GM18502 (cell line): Measurements from ENCODE around the gene C2CD4B.

Source experiments
- ATAC-seq: cut with Tn5 transposase; IDR thresholded peaks from one replicate; pipeline ENCODE4 v1.9.1; 2021; ENCODE audit warnings: mild to moderate bottlenecking; ENCODE audit not compliant: unreplicated experiment, poor library complexity

The C2CD4B gene

DNA sequence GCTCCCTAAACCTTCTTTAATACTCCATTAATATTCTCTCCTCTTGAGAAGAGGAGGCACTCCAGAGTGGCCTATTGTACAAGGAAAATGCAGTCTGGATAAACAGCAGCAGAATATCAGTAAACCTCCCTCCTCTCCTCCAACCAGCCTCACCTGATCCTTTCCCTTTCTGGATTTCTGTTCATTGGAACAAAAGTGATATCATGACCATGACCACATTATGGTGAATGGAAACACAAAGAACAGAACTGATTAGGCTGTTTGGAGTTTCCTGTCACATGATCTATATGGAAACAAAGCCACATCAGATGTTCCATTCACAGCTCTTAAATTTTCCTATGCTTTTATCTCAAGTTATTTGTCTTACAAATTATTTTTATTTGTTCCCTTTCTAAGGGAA lies 14.6 kb downstream of the C2CD4B start:
- no peak for ATAC-seq

DNA sequence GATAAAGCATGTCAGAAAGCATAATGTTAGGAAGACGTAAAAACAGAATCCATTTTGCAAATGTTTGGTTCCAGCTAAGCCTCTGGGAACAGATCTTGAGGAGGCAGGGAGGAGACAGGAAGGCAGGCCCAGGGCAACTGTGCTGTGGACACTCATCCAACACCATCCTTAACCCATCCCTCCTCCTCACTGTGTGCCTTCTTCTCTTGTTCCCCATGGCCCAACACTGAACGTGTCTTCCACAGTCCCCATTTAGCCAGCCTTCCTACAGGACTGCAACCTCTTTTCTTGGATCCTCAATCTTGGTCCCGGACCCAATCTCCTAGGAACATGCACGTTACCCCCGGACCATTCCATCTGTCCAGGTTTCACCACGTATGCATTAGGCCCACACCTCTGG lies 15.4 kb downstream of the C2CD4B start:
- ATAC-seq, result no peak

DNA sequence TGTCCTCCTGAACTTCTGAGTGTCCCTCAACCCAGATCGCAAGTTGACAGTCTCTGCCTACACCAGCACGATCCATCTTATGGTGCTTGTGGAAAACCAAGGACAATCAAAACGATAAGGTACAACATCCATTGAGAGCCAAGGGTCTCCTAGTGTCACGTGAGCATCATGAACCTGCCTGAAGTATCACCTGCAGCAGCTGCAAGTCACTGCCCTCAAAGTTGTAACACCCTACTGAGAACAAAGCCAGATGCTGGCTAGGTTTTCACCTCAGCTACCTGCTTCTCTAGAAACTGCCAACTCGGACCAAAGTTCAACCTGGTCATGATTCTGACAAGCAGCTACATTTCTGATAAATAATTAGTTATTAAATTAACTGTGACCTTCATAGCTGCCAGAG lies 17.5 kb downstream of the C2CD4B start:
- ATAC-seq, result no peak

DNA sequence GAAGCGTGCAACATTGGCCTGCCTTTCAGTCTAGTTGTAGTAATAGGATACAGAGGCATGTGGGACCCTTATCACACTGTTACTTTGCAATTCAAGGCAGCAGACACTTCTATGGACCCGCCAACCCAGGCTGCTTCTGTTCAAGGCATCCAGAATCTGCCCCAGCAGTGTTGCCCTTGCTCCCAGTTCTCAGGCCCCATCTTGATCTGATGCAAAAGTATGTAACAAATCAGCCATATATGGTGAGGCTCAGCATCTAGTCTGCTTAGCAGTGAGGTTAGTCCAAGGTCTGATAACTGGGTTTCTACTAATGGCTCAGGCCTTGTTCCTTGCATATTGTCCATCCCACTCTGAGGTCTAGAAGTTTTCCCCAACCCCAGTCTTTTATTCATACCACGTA lies 17.9 kb downstream of the C2CD4B start:
- ATAC-seq, result no peak

DNA sequence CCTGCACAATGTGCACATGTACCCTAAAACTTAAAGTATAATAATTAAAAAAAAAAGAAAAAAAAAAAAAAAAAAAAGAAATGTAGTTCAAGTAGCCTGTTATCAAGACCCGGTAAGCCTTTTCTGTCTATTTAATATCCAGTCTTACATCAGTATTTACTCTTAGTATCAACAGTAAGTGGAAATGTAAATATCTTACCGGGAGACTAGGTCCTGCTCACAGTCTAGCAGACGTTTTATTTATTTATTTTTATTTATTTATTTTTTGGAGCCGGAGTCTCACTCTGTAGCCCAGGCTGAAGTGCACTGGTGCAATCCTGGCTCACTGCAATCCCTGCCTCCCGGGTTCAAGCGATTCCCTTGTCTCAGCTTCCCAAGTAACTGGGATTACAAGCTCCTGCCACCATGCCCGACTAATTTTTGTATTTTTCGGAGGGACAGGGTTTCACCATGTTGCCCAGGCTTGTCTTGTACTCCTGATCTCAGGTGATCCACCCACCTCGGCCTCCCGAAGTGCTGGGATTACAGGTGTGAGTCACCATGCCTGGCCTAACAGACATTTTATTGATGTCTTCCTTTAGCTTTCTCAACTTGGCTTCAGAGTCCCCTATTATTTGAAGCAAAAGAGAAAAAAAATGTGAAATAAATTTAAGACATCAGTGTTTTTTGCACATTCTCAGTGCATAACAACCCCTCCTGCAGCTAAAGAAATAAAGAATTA lies 19.9 kb downstream of the C2CD4B start:
- ATAC-seq, result no peak

DNA sequence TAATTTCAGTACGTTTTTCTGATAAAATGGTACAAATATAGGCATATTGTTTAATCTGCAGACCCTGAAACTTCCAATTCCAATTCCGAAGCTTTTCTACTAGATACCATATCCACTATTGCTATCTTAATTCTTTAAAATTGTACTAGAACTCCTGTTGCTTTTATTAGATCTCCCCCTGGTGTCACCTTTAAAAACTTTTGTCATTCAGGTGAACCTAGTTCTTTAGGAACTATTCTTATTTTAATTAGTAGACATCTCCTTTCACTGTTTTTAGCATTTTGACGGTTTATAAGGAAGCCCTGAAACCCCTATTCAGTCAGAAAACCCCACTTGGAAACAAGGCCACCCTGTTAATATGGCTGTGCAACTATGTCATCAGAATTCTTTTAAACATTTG lies 22.3 kb downstream of the C2CD4B start:
- ATAC-seq, result no peak

DNA sequence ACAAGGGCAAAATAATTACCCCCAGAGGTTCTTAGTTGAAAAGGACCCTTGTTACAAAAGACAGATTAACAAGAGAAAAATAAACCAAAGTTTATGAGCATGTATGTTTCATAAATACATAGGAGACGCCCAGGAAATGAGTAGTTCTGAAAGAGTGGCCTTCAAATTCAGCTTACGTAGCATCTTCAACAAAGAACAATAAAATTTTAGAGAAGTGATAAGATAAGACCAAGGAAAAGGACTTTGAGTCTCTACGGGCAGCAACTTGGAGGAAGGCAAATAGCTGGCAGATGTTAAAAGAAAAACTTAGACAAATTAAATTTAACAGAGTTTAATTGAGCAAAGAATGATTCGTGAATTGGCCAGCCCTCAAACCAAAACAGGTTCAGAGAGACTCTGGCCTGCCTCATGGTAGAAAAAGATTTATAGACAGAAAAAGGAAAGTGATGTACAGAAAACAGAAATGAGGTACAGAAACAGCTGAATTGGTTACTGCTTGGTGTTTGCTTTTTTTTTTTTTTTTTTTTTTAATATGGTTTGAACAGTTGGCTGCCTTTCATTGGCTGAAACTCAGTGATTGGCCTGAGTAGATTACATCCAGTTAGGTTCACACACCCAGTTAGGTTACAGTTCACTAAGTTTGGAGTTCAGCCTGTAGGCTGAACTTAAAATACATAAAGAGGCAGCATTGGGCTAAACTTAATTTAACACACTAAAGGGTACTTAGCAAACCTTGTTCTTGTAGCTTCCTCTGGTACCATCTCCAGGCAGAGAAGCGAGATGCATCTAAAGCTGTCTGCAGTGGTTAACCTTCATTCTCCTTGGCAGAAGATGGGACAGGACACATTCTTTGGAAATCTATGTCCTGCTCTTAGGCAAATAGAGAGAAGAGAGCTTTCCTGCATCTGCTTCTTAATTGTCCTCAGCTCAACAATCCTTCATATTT lies 23.2 kb downstream of the C2CD4B start:
- ATAC-seq, result no peak

DNA sequence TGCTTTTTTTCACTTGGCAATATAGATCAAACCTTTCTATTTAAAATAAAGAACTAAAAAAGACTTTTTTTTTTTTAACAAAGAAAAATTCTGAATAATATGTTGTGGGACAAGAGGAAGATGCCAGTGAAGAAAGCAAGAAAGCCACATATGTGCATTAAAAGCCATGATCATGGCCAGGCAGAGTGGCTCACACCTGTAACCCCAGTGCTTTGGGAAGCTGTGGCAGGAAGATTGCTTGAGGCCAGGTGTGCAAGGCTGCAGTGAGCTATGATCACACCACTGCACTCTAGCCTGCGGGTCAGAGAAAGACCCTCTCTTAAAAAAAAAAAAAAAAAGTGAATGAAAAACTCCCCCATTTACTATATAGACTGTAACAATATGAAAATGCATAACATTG lies 23.9 kb downstream of the C2CD4B start:
- no peak for ATAC-seq

DNA sequence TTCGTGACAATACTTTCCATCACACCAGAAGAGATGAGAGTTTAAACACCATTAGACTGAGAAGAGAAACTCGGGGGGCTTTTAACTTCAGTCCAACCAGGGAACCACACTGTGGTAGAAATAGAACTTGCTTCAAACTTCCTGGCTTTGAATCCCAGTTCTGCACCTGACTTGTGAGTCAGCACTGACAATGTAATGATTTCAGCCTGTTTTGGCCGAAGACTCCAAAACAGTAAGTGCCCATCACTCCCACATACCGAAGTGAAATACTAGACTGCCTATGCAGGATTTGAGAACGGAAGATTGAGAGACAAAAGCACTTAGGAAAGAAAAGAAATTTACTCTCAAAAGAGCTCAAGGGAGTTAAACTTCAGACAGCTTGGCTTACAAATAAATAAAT lies 27.0 kb downstream of the C2CD4B start:
- no peak for ATAC-seq

DNA sequence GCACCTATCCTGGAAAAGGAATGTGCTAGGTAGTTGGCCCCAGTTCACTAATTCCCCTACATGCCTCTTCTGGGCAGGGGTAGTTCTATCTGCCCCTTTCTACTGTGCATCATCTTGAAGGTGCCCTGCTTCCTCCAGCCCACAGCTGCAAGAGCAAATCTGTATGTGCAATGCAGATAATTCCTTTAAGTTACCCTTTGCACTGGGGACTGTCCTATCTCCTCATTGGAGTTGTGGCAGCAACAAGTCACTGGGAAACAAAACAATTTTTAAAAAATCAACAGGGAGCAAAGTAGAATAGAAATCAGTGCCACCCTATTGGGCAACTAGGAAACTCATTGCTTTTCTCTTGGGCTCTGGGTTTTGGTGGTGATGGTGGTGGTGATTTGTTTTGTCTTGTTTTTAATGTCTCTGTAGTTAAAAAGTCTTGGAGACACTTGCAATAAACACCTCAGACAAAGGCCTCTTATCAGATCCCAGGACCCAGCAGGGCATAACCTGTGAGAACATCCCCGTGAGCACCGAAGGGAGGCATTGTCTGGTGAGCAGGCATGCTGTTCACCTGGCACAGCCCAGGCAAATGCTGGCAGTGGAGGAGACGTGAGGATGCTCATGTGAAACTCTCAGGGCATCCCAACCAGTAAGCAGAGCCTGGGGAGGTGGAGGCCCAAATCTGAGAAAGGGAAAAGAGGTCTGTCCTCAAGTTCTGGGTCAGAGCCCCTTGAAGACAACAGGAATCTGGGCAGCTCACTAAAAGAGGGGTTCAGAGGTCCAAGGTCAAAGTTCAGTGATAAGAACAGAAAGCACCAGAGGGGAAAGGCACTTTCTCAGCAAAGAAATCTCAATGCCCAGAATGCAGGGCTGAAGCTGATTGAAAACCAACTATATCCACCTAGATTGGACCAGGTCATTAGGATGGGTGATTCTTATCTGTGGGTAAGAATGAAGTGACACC lies 27.9 kb downstream of the C2CD4B start:
- ATAC-seq, result no peak

DNA sequence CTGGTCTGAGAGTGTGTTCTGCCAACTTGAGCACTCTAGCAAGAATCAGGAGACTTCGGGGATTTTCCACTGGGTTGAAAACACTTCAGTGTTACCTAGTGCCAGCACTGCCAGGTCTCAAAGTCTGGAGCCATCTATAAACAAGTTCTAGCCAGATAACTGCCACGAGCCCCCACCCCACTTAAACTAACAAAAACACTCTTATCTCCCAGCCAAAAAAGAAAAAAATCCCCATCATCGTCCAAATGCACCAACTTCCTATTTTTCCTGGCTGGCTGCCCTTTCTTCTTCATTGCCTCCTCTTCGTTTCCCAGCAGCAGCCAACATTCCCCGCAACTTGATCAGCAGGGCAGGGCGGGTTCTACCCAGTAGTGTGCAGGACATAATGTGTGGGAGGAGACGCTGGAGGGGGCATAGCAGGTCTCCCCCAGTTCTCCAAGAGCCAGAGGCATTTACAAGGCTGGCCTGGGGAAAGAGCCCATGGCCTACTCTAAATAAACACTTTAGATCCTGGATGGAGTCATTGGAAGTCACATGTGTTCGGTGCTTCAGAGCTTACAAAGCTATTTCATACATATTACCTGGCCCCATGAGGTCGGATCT lies 29.5 kb downstream of the C2CD4B start:
- no peak for ATAC-seq

DNA sequence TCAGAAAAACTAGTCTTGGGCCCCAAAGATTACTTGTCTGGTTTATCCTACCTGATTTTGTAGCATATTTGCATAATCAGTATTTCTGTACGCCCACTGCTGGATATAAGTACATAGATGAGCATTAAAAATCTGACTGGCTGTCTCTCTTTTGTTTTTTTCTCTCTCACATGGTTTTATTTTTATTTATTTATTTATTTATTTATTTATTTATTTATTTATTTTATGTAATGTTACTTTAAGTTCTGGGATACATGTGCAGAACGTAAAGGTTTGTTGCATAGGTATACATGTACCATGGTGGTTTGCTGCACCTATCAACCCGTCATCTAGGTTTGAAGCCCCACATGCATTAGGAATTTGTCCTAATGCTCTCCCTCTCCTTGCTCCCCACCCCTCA lies 31.9 kb downstream of the C2CD4B start:
- ATAC-seq, result no peak

DNA sequence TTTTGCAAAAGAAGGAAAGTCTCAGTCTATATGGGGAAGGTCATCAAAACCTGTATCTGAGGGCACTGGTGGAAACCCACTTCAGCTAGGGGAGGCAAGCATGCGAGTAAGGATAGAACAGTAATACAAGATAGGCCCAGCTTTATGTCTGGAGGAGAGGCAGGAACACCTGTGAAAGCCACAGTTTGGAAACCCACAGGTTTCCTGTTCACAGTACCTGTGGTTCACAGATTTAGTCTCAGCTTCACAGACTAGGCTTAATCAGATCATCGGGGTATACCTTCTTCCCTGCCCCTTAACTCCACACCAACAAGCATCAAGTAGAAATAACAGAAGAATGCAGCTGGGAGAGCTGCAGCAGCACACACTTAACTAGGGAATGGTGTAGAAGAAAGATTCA lies 36.2 kb downstream of the C2CD4B start:
- ATAC-seq, result no peak

DNA sequence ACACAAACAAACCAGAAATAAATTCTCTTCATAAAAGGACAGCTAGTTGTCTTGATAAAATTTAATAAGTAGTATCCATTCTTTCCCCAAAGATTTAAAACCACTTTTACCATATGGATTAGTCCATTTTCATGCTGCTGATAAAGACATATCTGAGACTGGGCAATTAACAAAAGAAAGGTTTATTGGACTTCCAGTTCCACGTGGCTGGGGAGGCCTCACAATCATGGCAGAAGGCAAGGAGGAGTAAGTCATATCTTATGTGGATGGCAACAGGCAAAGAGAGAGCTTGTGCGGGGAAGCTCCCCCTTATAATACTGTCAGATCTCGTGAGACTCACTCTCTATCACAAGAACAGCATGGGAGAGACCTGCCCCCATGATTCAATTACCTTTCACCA lies 38.7 kb downstream of the C2CD4B start:
- no peak for ATAC-seq

DNA sequence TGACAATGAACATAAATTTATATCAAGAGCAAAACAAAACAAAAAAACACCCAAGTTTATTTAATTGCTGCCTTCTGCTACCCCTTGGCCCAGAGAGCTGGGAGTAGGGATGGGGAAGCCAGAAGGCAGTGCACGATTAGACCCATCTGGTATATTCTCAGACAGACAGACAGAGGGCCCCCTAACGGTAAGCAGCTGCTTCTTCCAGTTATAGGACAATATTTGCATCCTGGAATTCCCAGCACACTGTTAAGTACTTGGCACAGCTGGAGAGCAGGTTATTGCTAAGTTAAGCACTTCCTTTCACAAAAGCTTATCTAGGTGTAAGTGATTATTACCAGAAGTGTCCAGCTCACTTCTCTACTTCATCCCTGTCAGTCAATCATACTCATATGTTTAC lies 39.3 kb downstream of the C2CD4B start:
- ATAC-seq, result no peak

DNA sequence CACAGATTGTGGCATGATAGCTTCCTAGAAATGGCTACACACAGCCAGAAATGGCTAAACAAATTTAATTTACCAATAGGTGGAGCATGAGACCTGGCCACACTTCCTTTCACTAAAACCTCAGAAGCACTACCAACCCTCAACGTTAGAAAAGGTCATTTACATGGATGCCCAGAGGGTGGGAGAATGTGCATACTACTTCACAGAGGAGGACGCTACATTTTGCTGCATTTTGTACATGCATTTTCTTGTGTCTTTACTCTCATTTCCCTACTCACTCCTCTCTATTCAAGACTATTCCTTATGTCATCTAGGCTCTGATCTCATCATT lies 40.1 kb downstream of the C2CD4B start:
- no peak for ATAC-seq

DNA sequence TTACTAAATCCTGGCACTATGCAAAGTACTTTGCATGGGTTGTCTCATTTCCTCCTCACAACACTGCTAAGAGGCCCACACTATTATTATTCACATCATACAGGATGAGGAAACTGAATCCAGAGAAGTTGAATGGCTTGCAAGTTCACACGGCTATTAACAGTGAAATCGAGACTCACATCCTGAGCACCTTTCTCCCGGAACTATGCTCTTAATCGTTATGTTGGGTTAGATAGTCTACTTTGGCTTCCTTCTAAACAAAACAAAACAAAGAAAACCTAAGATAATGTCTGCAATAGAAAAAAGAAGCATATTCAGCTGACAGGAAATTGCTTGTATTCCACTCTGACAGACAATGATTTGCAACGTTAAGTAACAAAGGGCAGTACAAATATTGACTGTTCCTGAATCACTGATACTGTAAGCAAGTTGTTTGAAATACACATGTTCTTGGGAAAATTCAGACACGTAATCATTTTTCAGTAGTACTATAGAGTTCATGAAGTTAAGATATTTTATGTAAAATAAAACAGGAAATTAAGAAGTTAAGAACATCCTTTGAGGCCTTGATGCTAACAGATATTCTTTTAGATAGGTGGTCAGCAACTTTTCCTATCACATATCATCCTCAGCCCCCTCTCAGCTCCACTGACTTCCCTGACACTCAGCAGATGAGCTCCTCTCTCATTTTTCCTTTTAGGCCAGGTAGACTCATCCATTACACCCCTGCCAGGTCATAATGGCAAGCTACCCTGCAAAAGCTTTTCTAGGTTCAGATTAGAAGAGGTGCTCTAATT lies 40.7 kb downstream of the C2CD4B start:
- ATAC-seq, result no peak

DNA sequence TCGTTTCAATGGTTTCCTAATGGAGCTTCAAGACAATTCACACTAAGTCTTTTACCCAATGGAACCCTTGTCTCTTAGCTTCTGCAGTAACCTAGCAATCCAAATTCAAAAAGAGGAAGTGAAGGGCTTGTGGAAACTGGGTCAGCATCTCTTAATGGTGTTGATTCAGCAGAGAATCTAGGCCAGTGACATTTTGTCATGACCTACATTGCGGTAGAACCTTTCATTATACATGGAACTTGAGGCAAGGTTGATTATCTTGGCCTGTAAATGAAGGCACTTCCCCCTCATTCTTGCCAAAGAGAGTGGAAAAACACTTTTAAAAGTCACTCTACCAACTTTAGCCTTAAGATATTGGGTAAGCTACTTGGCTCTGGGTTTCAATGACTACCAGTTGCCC lies 42.8 kb downstream of the C2CD4B start:
- no peak for ATAC-seq

DNA sequence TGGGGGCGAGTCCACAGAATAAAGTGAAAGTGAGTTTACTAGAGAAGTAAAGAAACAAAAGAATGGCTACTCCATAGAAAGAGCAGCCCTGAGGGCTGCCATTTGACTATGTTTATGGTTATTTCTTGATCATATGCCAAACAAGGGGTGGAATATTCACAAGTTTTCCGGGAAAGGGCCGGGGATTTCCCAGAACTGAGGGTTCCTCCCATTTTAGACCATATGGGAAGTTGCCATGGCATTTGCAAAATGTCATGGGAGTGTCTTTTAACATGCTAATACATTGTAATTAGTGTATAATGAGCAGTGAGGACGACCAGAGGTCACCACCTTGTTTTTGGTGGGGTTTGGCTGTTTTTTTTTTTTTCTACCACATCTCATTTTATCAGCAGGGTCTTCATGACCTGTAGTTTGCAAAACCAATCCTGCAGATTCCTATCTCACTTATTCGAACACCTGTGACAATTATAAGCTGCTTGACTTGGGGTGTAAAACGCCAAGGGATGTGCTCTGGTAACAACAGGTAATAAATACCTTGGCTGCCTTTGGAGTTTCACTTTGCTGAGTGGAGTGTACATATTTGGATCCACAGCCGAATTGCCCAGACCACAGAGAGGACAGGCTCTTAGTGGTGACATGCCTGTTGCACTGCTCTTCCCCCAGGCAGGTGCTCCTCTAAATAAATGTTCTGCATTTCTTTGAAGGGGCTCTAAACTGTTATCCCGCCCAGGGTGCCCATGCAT lies 43.6 kb downstream of the C2CD4B start:
- ATAC-seq, result no peak
